ENCODE data around the gene SNRPD3. TPM values are rescaled to one million over a fixed set of nuclear protein-coding genes. Genes with fewer than 3 reads are reported as not detected.

Gene SNRPD3
- total and polyA plus RNA-seq, 2 donors (not counting 3 experiments of a cell fraction or from before 2014, with no cell fraction given): 121 to 253 TPM

DNA sequence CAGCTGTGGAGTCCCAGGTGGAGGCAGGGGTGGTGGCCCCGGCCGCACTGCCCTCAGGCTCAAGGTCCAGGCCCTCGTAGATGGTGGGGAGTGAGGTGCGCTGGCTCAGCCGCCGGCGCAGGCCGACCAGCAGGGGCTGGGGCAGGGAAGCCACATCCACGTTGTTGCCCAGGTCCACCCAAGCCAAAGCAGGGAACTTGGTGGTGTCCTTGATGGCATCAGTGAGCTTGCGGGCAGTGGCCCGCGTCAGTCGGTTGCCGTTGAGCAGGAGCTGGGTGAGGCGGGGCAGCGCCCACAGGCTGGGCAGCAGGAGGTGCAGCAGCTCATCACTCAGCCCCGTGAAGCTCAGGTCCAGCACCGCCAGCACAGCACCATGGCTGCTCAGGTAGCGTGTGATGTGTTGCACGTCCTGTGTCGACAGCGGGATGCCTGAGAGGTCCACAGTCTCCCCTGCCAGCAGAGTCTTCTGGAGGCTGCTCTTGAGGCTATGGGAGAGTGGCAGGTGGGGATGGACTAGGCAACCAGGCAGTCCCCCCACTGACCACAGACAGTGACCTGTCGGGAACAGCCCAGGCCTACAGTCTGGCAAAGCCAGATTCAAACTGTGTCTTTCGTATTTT lies 30.2 kb downstream of the SNRPD3 start:
- ChIA-PET CTCF (no interaction called here), POLR2A (no interaction called here)
- no peak overlapping the region for H3K4me2 ChIP-seq (ENCODE audit: insufficient read depth, low read length)
- TF ChIP-seq POLR2A (IDR thresholded peaks at IDR 0.05; ENCODE audit: low read depth, low read length) (no peak), FOS (IDR thresholded peaks at IDR 0.05; ENCODE audit: borderline replicate concordance, insufficient read depth, low read length) (no peak), GATA2 (IDR thresholded peaks at IDR 0.05; ENCODE audit: insufficient read depth, insufficient read length, low read depth, low read length) (no peak), MAX (IDR thresholded peaks at IDR 0.05; ENCODE audit: insufficient read depth, insufficient read length) (no peak), MYC (IDR thresholded peaks at IDR 0.05; ENCODE audit: low read depth, low read length) (no peak), POLR2AphosphoS5 (IDR thresholded peaks at IDR 0.05; ENCODE audit: insufficient read depth, low read depth, low read length) (no peak), EZH2 (IDR thresholded peaks at IDR 0.05; ENCODE audit: borderline replicate concordance, low read depth, low read length, severe bottlenecking) (no peak), JUN (IDR thresholded peaks at IDR 0.05; ENCODE audit: borderline replicate concordance, insufficient read depth, insufficient read length, low read depth) (no peak)
- TF ChIP-seq, protein P1, sequence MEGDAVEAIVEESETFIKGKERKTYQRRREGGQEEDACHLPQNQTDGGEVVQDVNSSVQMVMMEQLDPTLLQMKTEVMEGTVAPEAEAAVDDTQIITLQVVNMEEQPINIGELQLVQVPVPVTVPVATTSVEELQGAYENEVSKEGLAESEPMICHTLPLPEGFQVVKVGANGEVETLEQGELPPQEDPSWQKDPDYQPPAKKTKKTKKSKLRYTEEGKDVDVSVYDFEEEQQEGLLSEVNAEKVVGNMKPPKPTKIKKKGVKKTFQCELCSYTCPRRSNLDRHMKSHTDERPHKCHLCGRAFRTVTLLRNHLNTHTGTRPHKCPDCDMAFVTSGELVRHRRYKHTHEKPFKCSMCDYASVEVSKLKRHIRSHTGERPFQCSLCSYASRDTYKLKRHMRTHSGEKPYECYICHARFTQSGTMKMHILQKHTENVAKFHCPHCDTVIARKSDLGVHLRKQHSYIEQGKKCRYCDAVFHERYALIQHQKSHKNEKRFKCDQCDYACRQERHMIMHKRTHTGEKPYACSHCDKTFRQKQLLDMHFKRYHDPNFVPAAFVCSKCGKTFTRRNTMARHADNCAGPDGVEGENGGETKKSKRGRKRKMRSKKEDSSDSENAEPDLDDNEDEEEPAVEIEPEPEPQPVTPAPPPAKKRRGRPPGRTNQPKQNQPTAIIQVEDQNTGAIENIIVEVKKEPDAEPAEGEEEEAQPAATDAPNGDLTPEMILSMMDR (IDR thresholded peaks at IDR 0.05; ENCODE audit: extremely low read depth in 1 of 2, insufficient read depth in 1 of 2, low read depth in 1 of 2, low read length in 2 of 2): no peak
- no TSS peak for BruUV-seq (replicated peaks)
- H3K27ac ChIP-seq (ENCODE audit: insufficient read depth, low read depth, low read length): no peak overlapping the region
- no peak overlapping the region for H3K9ac ChIP-seq (replicated peaks; ENCODE audit: extremely low read depth, insufficient read depth, low read length)
- H3K4me1 ChIP-seq (ENCODE audit: control insufficient read depth, extremely low read depth, insufficient read depth, low read length): no peaks in the 10 kb centered on the region
- dilution Hi-C loops (cut with MboI; ENCODE audit: extremely low pct_ligation_motif_present, low sequenced_read_pairs) (no loop called here), intact Hi-C loops (cut with micrococcal nuclease) (no loop called here)
- no peaks in the 10 kb centered on the region for H3K9me1 ChIP-seq (replicated peaks; ENCODE audit: control insufficient read depth, extremely low read depth, insufficient read depth, low read length)
- peaks cover 0 to 3% of the 10 kb centered on the region in 2 experiments for H3K36me3 ChIP-seq (ENCODE audit: control insufficient read depth in 2 of 2, extremely low read depth in 1 of 2, insufficient read depth in 2 of 2, low read length in 2 of 2)
- H3K27me3 ChIP-seq (ENCODE audit: control insufficient read depth in 2 of 2, insufficient read depth in 2 of 2, low read length in 2 of 2): no peaks in the 10 kb centered on the region
- H3K9me3 ChIP-seq (replicated peaks; ENCODE audit: control insufficient read depth, insufficient read depth, low read length): no peaks in the 10 kb centered on the region
- no peaks in the 10 kb centered on the region for H3K79me2 ChIP-seq (ENCODE audit: control insufficient read depth, insufficient read depth, low read length)
- no peak overlapping the region for H3K4me3 ChIP-seq (replicated peaks in 1 of 3; ENCODE audit: insufficient read depth in 1 of 3, low read depth in 1 of 3, low read length in 3 of 3)
- DNase-seq (ENCODE audit: low read depth, low spot score) (no peak), FAIRE-seq (no peak)
- no peak overlapping the region for H2AFZ ChIP-seq (ENCODE audit: low read depth, low read length)
- H4K20me1 ChIP-seq (replicated peaks; ENCODE audit: control insufficient read depth, extremely low read depth, insufficient read depth, low read length): no peaks in the 10 kb centered on the region

Measured in endothelial cell of umbilical vein (primary cell).